GM19351 (cell line): Measurements from ENCODE around the gene COLEC11.
"Not testable (repeated sequence)": the region's sequence is repeated elsewhere in the genome, so short reads cannot be mapped to it uniquely, and the experiment has no call there.

ENCODE experiments used
- ATAC-seq: cut with Tn5 transposase; IDR thresholded peaks from one replicate; pipeline ENCODE4 v1.9.1; 2021; ENCODE audit warnings: mild to moderate bottlenecking, moderate library complexity; ENCODE audit not compliant: unreplicated experiment

COLEC11 gene

DNA sequence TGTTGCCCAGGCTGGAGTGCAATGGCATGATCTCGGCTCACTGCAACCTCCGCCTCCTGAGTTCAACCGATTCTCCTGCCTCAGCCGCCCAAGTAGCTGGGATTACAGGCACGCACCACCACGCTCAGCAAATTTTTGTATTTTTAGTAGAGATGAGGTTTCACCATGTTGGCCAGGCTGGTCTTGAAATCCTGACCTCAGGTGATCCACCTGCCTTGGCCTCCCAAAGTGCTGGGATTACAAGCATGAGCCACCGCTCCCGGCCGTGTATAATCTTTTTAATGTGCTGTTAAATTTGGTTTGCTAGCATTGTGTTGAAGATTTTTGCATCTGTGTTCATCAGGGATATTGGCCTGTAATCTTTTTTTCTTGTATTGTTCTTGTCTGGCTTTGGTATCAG is 24.7 kb downstream of the COLEC11 start:
- not testable (repeated sequence) for ATAC-seq

GRCh38 chr2:3620834-3621233 is 25.9 kb downstream of the COLEC11 start:
- no peak for ATAC-seq

- no peak for ATAC-seq
Measured at GRCh38 chr2:3622967-3623366, 28.1 kb downstream of the COLEC11 start.

GRCh38 chr2:3624059-3624794 is 29.3 kb downstream of the COLEC11 start:
- peak; percentile 70 for ATAC-seq

DNA sequence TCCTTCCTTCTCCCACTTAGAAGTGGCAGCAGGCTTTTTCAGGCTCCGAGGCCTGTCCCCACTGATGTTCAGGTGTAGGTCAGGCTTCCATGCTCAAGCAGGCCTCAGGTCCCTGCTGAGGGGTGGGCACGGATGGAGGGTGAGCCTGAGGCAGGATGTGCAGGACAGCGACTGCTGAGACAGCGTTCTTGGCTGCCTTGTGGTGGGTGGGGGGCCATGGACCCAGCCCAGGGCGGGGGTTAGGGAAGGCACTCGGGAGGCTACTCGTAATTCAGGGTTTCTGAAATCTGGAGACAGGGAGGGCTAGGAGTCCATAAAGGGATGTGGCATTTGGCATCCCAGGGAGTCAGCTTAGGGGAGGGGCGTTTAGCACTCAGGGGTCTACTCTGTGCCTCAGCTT is 30.3 kb downstream of the COLEC11 start:
- ATAC-seq, result no peak

DNA sequence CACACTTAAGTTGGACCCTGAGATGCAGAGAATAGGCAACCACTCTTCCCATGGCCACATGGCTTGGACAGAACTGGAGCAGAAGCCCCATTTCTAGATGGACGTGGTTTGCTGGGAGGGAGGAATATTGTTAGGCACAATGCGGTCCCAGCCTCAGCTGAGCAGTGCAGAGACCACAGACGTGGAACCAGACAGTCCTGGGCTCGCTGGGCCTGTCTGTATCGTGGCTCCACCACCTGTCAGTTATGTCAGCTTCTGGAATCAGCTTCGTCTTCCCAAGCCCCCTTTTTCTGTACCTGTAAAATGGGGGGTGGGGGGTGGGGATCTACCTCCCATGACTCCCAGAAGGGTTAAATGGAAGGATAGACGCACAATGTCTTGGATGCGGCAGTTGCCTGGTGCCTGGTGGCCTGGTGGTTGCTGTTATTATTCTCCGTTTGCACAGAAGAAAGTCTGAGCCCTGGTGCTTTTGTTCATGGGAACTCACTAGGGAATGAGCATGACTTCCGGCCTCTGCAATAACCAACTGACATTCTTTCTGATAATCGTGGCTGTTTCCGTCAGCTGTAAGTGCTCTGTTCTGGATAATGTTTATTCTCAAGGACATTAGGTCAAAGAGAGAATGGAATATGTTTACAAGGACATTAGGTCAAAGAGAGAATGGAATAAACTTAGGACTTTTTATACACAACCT is 31.4 kb downstream of the COLEC11 start:
- ATAC-seq, result no peak

DNA sequence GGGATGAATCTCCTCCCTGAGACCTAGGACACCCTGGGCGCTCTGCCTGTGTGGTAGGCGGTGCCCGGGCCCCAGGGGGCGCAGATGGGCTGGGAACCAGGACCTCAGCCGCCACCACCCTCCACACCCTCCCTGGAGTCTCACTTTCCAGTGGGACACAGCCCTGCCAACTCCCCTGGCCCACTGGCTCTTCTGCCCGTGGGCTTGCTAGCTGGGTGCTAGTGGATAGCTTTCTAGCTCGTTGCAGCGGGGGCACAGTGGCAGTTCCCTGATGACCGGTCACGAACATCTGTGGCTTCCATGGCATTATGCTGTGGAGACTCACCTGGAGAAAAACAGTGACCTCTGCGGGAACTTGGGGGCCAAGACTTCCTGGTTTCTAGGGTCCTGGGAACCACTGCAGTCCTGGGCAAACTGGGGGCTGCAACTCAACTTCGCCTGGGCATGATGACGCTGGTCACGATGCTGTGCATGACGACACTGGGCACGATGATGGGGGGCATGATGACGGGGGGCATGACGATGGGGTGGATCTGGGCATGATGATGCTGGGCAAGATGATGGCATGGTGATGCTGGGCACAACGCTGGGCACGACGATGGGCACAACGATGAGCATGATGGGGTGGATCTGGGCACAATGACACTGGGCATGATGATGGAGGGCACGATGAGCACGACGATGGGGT is 32.0 kb downstream of the COLEC11 start:
- ATAC-seq, result no peak

GRCh38 chr2:3627500-3628100 is 32.7 kb downstream of the COLEC11 start:
- ATAC-seq, result no peak

- ATAC-seq, result no peak
Measured at GRCh38 chr2:3628241-3628679, 33.3 kb downstream of the COLEC11 start.

- ATAC-seq, result no peak
Measured at GRCh38 chr2:3628800-3629199, 33.9 kb downstream of the COLEC11 start.

DNA sequence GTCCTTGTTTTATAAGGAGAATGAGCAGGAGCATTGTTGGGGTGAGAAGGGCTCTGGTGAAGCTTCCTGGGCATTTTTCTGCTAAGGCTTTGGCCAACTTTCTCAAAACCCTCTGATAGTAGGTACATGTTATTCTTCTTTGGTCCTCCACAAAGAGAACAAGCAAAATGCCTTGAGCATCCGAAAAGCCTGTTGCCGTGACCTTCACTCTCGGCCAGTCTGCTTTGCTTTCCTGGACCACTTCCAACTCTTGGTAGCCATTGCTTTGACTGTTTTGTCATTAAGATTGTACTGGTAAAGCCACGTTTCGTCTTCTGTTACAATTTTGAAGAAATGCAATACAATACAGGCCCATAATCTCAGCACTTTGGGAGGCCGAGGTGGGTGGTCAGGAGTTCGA is 35.7 kb downstream of the COLEC11 start:
- no peak for ATAC-seq

DNA sequence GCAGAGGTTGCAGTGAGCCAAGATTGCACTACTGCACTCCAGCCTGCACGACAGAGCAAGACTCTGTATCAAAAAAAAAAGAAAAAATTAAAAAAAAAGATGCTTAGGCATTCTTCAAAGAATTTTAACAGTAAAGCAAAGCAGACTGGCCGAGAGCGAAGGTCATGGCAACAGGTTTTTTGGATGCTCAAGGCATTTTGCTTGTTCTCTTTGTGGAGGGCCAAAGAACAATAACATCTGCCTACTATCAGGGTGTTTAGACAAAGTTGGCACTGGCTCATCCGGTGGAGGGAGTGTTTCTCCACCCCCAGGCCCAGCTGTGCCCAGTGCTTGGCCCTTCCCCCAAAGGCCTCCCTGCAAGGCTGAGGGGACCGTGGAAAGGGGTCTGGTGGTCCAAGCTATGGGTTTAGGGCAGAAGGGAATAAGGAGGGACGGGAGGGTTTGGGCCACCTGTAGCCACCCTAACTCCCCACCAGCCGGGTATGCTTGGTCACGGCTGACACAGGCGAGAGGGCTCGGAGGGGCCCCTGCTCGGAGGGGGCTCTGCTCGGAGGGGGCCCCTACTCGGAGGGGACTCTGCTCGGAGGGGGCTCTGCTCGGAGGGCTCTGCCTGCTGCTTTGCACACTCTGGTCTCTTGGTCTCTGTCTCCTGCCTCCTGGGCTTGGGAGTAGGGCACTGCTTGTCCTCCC is 36.4 kb downstream of the COLEC11 start:
- ATAC-seq, result no peak

GRCh38 chr2:3631851-3632659 is 37.1 kb downstream of the COLEC11 start:
- ATAC-seq, result no peak

DNA sequence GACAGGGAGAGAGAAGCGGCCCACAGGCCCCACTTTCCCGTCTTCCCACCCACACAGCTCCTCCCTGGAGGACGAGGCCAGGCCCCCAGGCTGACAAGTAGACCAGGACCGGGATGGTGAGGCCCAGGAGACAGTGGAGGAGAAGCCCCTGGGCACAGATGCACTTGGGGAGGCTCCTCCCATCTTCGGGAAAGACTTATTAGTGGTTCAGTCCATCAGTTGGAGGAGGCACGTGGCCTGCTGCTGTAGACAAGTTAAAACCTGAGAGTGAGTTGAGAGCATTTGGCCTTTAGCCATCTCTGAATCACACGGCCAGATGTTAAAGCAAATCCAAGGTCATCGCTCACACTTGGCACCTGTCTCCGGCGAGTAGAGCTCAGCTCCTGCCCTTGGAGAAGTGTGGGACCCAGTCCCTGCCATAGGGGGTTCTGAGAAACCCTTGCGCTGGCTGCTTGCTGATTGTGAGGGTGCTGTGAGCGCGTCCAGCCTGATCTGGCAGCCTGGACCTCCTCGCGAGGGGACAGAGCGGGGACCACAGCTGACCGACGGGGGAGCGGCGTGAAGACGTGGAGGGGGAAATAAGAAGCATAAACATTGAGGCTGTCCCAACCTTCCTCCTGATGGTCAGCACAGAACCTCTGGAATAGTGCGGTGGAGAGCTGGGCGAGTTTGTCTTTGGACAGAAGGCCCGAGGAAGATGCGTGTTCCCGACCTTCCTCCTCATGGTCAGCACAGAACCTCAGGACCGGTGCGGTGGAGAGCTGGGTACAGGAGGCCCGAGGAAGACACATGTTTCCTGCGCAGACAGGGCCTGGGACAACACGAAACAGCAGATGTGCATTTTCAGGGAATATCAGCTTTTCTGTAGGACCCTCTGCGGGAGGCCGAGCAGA is 38.4 kb downstream of the COLEC11 start:
- no peak for ATAC-seq

DNA sequence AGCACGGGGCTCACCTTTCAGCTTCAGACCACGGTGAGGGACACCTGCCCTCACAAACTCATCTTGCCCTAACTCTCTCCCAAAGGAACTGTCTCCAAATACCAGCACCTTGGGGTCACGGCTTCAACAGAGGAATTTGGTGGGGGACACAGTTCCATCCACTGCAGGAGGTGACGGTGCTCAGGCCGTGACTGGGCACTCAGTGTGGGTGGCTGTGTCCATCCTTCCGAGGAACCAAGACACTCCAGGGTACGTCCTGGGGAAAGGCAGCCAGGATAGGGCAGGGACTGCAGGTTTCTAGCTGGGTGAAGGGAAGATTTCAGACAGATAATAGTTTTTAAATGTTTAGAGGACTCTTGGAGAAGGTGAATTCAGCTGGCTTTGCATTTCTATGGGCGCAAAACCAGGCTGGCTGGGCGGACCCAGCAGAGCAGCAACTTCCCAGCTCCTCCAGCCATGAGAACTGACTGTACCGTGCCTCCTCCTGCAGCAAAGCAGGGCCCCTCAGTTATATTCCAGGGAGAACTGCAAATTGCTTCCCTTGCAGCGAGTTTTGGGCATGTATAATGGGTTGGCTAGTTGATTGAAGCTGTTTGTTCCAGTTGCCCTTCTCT is 39.2 kb downstream of the COLEC11 start:
- ATAC-seq, result no peak

DNA sequence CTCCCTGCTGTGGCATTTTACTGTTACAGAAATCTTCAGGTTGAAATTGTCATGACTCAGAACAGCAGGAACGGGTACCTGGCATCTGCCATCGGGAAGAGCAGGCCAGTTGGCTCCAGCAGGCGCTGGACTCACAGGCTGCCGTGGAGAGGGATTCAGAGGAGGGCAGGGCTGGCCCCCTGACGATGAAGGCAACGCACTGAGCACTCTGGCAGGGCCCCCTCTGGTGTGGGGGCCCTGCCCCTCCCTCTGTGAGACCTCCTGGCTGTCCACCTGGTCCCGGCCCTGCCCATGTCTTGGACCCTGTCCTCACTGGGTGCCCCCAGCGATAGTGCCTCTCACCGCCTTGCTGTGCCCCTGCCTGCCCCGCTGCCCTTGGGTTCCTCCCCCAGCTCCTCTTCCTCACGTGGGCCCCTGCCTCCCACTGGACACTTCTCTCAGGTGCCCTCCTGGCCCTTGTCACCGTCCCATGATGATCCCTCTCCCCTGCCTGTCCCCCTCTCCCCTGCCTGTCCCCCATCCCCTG is 39.7 kb downstream of the COLEC11 start:
- no peak for ATAC-seq

GRCh38 chr2:3635171-3635974 is 40.5 kb downstream of the COLEC11 start:
- no peak for ATAC-seq

GRCh38 chr2:3635975-3636327 is 41.0 kb downstream of the COLEC11 start:
- ATAC-seq, result not testable (repeated sequence)
